HuH-7 (cell line): ENCODE data around the gene RASGRF2.

Experiments
- DNase-seq: peaks from one replicate; pipeline ENCODE4 v3.0.0; 2011; ENCODE audit warnings: low spot score

RASGRF2 gene

GRCh38 chr5:80955082-80955590 lies 5.0 kb upstream of the RASGRF2 start:
- no peak for DNase-seq

GRCh38 chr5:80956272-80956671 lies 3.9 kb upstream of the RASGRF2 start:
- DNase-seq: no peak

- DNase-seq: no peak
Measured at GRCh38 chr5:80957031-80957761, 3.0 kb upstream of the RASGRF2 start.

- no peak for DNase-seq
Measured at GRCh38 chr5:80958616-80959015, 1.5 kb upstream of the RASGRF2 start.

- no peak for DNase-seq
Measured at GRCh38 chr5:80959138-80959537, 1.0 kb upstream of the RASGRF2 start.

GRCh38 chr5:80960531-80961375 lies 590 bp downstream of the RASGRF2 start:
- DNase-seq: no peak

- DNase-seq: no peak
Measured at GRCh38 chr5:80961376-80962281, 1.5 kb downstream of the RASGRF2 start.

GRCh38 chr5:80962630-80963520 lies 2.7 kb downstream of the RASGRF2 start:
- DNase-seq: no peak

GRCh38 chr5:80963521-80963895 lies 3.3 kb downstream of the RASGRF2 start:
- no peak for DNase-seq

- DNase-seq: no peak
Measured at GRCh38 chr5:80963966-80964481, 3.9 kb downstream of the RASGRF2 start.

GRCh38 chr5:80964491-80964890 lies 4.3 kb downstream of the RASGRF2 start:
- no peak for DNase-seq

GRCh38 chr5:80964919-80965318 lies 4.8 kb downstream of the RASGRF2 start:
- no peak for DNase-seq

- DNase-seq: no peak
Measured at GRCh38 chr5:80967500-80968181, 7.5 kb downstream of the RASGRF2 start.

- no peak for DNase-seq
Measured at GRCh38 chr5:80973027-80973426, 12.9 kb downstream of the RASGRF2 start.

- no peak for DNase-seq
Measured at GRCh38 chr5:80975065-80975464, 14.9 kb downstream of the RASGRF2 start.

- no peak for DNase-seq
Measured at GRCh38 chr5:80976985-80977384, 16.8 kb downstream of the RASGRF2 start.

- DNase-seq: no peak
Measured at GRCh38 chr5:80977764-80978163, 17.6 kb downstream of the RASGRF2 start.

GRCh38 chr5:80978772-80979317 lies 18.7 kb downstream of the RASGRF2 start:
- no peak for DNase-seq

GRCh38 chr5:80982093-80982492 lies 21.9 kb downstream of the RASGRF2 start:
- no peak for DNase-seq
